IPS-20b (cell line): ENCODE measurements around the gene SGPP2.
A peak's percentile ranks its signal among the peaks of the same experiment; 100 is the strongest.

Source experiments
- H3K27ac ChIP-seq: one replicate; pipeline ENCODE4 v1.5.1; 2013; ENCODE audit warnings: low read length
- H3K27me3 ChIP-seq: 2 replicates; pipeline ENCODE4 v1.6.1; 2013; ENCODE audit warnings: mild to moderate bottlenecking, low read length, inconsistent platforms; ENCODE audit not compliant: insufficient read depth
- H3K36me3 ChIP-seq: 2 replicates; pipeline ENCODE4 v1.6.1; 2013; ENCODE audit warnings: low read depth, mild to moderate bottlenecking, inconsistent platforms, low read length, moderate library complexity; ENCODE audit not compliant: insufficient read depth
- H3K4me1 ChIP-seq: 2 replicates; pipeline ENCODE4 v1.6.1; 2013; ENCODE audit warnings: mild to moderate bottlenecking, control low read depth, inconsistent platforms, low read length, moderate library complexity; ENCODE audit not compliant: insufficient read depth
- H3K4me3 ChIP-seq: 2 replicates; pipeline ENCODE4 v1.5.1; 2013; ENCODE audit warnings: mild to moderate bottlenecking, low read length, inconsistent platforms
- H3K9ac ChIP-seq: 2 replicates; pipeline ENCODE4 v1.6.1; 2013; ENCODE audit warnings: low read depth, mild to moderate bottlenecking, inconsistent platforms, low read length, moderate library complexity
- H3K9me3 ChIP-seq: 2 replicates; pipeline ENCODE4 v1.6.1; 2013; ENCODE audit warnings: mild to moderate bottlenecking, low read depth, low read length, inconsistent platforms; ENCODE audit not compliant: insufficient read depth

SGPP2 gene

GRCh38 chr2:222448748-222449181 is 24.4 kb downstream of the SGPP2 start:
- 0 out of 2 replicates have a peak, but pooled peaks cover 5% of the 10 kb centered on the region for H3K27me3 ChIP-seq
- H3K4me3 ChIP-seq, result no peak overlapping the region

GRCh38 chr2:222450021-222450420 is 25.7 kb downstream of the SGPP2 start:
- Histone ChIP-seq H3K27me3 (0 out of 2 replicates have a peak, but pooled peaks cover 5% of the 10 kb centered on the region), H3K36me3 (no peaks in the 10 kb centered on the region), H3K9me3 (no peaks in the 10 kb centered on the region), H3K27ac (no peak overlapping the region), H3K9ac (no peak overlapping the region), H3K4me1 (no peaks in the 10 kb centered on the region), H3K4me3 (no peak overlapping the region)

More at GRCh38 chr2:222448748-222449181, 24.4 kb downstream of the SGPP2 start:
- H3K9me3 ChIP-seq, result no peaks in the 10 kb centered on the region
- no peaks in the 10 kb centered on the region for H3K4me1 ChIP-seq
- H3K9ac ChIP-seq, result no peak overlapping the region
- H3K27ac ChIP-seq, result no peak overlapping the region
- no peaks in the 10 kb centered on the region for H3K36me3 ChIP-seq

- Histone ChIP-seq H3K27me3 (0 out of 2 replicates have a peak, but pooled peaks cover 5% of the 10 kb centered on the region), H3K9ac (no peak overlapping the region), H3K4me3 (no peak overlapping the region), H3K9me3 (no peaks in the 10 kb centered on the region), H3K27ac (no peak overlapping the region), H3K4me1 (no peaks in the 10 kb centered on the region), H3K36me3 (no peaks in the 10 kb centered on the region)
Measured at GRCh38 chr2:222451224-222451674, 26.9 kb downstream of the SGPP2 start.

- no peak overlapping the region for H3K27ac ChIP-seq
- no peak overlapping the region for H3K4me3 ChIP-seq
- no peaks in the 10 kb centered on the region for H3K36me3 ChIP-seq
- no peak overlapping the region for H3K9ac ChIP-seq
- no peaks in the 10 kb centered on the region for H3K9me3 ChIP-seq
- H3K27me3 ChIP-seq, result 0 out of 2 replicates have a peak, but pooled peaks cover 5% of the 10 kb centered on the region
- no peaks in the 10 kb centered on the region for H3K4me1 ChIP-seq
Measured at GRCh38 chr2:222452422-222452950, 28.1 kb downstream of the SGPP2 start.

GRCh38 chr2:222456479-222457077 is 32.2 kb downstream of the SGPP2 start:
- Histone ChIP-seq H3K4me1 (no peaks in the 10 kb centered on the region), H3K9ac (no peak overlapping the region), H3K36me3 (no peaks in the 10 kb centered on the region)

GRCh38 chr2:222459983-222460382 is 35.6 kb downstream of the SGPP2 start:
- no peaks in the 10 kb centered on the region for H3K4me1 ChIP-seq
- H3K9me3 ChIP-seq, result peaks cover 4% of the 10 kb centered on the region; the same call in 1 of the 2 replicates
- no peak overlapping the region for H3K27ac ChIP-seq
- H3K27me3 ChIP-seq, result no peaks in the 10 kb centered on the region
- no peak overlapping the region for H3K9ac ChIP-seq
- no peaks in the 10 kb centered on the region for H3K36me3 ChIP-seq
- no peak overlapping the region for H3K4me3 ChIP-seq

More at GRCh38 chr2:222456479-222457077, 32.2 kb downstream of the SGPP2 start:
- Histone ChIP-seq H3K9me3 (peaks cover 4% of the 10 kb centered on the region; the same call in 1 of the 2 replicates), H3K27me3 (no peaks in the 10 kb centered on the region), H3K4me3 (no peak overlapping the region), H3K27ac (no peak overlapping the region)

GRCh38 chr2:222465746-222466145 is 41.4 kb downstream of the SGPP2 start:
- Histone ChIP-seq H3K9me3 (peaks cover 4% of the 10 kb centered on the region; the same call in 1 of the 2 replicates), H3K36me3 (no peaks in the 10 kb centered on the region), H3K27me3 (no peaks in the 10 kb centered on the region; the same call in 1 of the 2 replicates), H3K4me1 (peaks cover 4% of the 10 kb centered on the region; the same call in 1 of the 2 replicates), H3K9ac (no peak overlapping the region), H3K4me3 (no peak overlapping the region), H3K27ac (no peak overlapping the region)

GRCh38 chr2:222468346-222468745 is 44.0 kb downstream of the SGPP2 start:
- Histone ChIP-seq H3K9me3 (no peaks in the 10 kb centered on the region), H3K36me3 (no peaks in the 10 kb centered on the region), H3K27ac (no peak overlapping the region), H3K27me3 (no peaks in the 10 kb centered on the region; the same call in 1 of the 2 replicates), H3K4me3 (no peak overlapping the region), H3K4me1 (peaks cover 11% of the 10 kb centered on the region; the same call in 1 of the 2 replicates), H3K9ac (no peak overlapping the region)

GRCh38 chr2:222470802-222471468 is 46.6 kb downstream of the SGPP2 start:
- Histone ChIP-seq H3K27me3 (peaks cover 3% of the 10 kb centered on the region; the same call in 1 of the 2 replicates), H3K4me1 (peaks cover 11% of the 10 kb centered on the region; the same call in 1 of the 2 replicates), H3K4me3 (no peak overlapping the region), H3K9ac (no peak overlapping the region), H3K36me3 (no peaks in the 10 kb centered on the region), H3K9me3 (no peaks in the 10 kb centered on the region), H3K27ac (no peak overlapping the region)

- H3K9ac ChIP-seq, result no peak overlapping the region
- H3K9me3 ChIP-seq, result no peaks in the 10 kb centered on the region
- H3K27me3 ChIP-seq, result peaks cover 60% of the 10 kb centered on the region
- no peak overlapping the region for H3K27ac ChIP-seq
- H3K4me1 ChIP-seq, result peaks cover 7% of the 10 kb centered on the region
- no peaks in the 10 kb centered on the region for H3K36me3 ChIP-seq
- peak overlapping the region; percentile 56 for H3K4me3 ChIP-seq
Measured at GRCh38 chr2:222477962-222478608, 53.7 kb downstream of the SGPP2 start.

- Histone ChIP-seq H3K27ac (no peak overlapping the region), H3K4me3 (no peak overlapping the region), H3K27me3 (peaks cover 77% of the 10 kb centered on the region), H3K9ac (no peak overlapping the region), H3K9me3 (no peaks in the 10 kb centered on the region), H3K36me3 (no peaks in the 10 kb centered on the region), H3K4me1 (peaks cover 7% of the 10 kb centered on the region)
Measured at GRCh38 chr2:222479859-222480258, 55.5 kb downstream of the SGPP2 start.
